ENCODE measurements around the gene NR4A1.

The NR4A1 gene

DNA sequence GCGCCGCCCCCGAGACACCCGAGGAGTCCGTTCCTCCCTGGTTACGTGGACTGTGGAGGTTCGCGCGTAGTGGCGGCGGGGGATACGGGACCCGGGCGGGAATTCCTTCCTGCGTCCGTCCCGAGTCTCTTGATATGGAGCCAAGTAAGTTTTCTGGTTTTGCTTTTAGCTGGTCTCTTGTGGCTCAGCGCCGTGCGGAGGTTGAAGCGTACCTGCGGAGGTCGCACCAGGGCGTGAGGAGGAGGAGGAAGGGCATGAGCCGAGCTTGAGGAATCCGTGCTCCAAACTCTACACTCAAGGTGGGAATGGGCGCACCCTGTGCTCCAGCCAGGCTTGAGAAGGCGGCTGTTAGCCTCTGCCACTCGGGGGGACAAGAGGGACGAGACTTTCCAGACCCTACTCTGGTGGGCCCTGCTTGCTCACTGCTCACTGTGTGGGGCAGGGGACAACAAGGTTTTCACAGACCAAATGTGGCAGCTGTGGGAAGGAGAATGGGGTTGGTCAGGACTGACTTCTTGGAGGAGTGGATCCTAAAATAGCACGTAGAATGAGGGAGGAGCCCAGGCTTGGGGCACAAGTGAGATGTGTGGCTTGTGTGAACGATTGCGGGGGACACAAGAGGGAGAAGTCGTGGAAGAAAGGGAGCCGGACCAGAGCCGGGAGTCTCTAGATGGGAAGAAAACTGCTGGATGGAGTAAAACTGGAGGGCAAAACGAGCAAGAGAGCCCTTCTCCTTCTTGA, 19.1 kb downstream of the NR4A1 start:
- Histone ChIP-seq H3K4me3 (peak overlapping the region; percentile 81 to 99 (median 94)), H3K4me2 (peak overlapping the region; percentile 92 to 99 (median 98)), H3K36me3 (peaks cover 18 to 34% (median 24%) of the 10 kb centered on the region in 11 experiments; a peak in 21 of 22 replicates), H3K27ac (peak overlapping the region; percentile 94 to 100 (median 98)), H3K27me3 (no peaks in the 10 kb centered on the region), H3K9ac (peak overlapping the region; percentile 89 to 99 (median 95)), H4K20me1 (peaks cover 34 to 55% (median 53%) of the 10 kb centered on the region in 11 experiments; a peak in 21 of 22 replicates), H3K9me3 (replicated peaks in 1 of 11) (no peaks in the 10 kb centered on the region), H3K4me1 (peaks cover 48 to 68% (median 65%) of the 10 kb centered on the region in 10 experiments)
- TF ChIP-seq Cebpa-rat (IDR thresholded peaks at IDR 0.05): no peak

DNA sequence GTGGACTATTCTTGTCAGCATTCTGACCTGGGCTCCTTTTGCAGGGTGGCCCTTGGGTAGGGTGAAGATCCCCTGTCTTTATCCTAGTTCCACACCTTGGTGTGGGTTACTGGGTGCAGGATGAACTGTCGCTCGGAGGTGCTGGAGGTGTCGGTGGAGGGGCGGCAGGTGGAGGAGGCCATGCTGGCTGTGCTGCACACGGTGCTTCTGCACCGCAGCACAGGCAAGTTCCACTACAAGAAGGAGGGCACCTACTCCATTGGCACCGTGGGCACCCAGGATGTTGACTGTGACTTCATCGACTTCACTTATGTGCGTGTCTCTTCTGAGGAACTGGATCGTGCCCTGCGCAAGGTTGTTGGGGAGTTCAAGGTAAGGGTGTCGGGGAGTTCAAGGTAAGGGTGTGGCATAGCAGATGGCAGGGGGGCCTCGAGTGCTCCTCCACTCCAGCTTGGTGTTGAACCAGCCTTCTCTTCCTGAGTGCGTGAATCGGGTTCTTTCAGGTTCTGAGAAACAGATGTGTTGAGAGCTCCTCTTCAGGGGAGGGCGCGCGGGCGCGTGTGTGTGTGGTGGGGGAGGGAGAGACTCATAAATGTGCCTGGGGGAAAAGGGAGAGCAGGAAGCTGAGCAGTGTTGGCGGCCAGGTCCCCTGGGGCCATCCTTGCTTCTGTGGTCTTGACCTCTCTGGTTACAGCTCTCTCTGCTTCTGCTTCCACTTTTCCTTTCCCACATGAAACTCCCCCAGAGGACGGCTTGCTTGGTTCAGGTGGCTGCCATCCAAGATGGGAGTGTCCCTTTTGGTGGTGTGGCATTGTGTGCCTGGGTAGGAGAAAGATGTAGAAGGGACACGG, 22.5 kb downstream of the NR4A1 start:
- TF ChIP-seq Cebpa-rat (IDR thresholded peaks at IDR 0.05): no peak
- Histone ChIP-seq H3K9ac (peak overlapping the region in 10 of 11 experiments; percentile 25 to 95 (median 42); a peak in 14 of 22 replicates), H4K20me1 (peaks cover 63 to 88% (median 84%) of the 10 kb centered on the region in 11 experiments; a peak in 21 of 22 replicates), H3K9me3 (replicated peaks in 1 of 11) (no peaks in the 10 kb centered on the region), H3K4me1 (peaks cover 56 to 76% (median 71%) of the 10 kb centered on the region in 10 experiments), H3K4me2 (peak overlapping the region; percentile 92 to 99 (median 98)), H3K36me3 (peaks cover 49 to 66% (median 57%) of the 10 kb centered on the region in 11 experiments), H3K4me3 (peak overlapping the region in 7 of 10 experiments; percentile 7 to 45 (median 29); a peak in 11 of 20 replicates), H3K27ac (peak overlapping the region in 9 of 11 experiments; percentile 26 to 61 (median 43); a peak in 16 of 22 replicates), H3K27me3 (no peaks in the 10 kb centered on the region)

DNA sequence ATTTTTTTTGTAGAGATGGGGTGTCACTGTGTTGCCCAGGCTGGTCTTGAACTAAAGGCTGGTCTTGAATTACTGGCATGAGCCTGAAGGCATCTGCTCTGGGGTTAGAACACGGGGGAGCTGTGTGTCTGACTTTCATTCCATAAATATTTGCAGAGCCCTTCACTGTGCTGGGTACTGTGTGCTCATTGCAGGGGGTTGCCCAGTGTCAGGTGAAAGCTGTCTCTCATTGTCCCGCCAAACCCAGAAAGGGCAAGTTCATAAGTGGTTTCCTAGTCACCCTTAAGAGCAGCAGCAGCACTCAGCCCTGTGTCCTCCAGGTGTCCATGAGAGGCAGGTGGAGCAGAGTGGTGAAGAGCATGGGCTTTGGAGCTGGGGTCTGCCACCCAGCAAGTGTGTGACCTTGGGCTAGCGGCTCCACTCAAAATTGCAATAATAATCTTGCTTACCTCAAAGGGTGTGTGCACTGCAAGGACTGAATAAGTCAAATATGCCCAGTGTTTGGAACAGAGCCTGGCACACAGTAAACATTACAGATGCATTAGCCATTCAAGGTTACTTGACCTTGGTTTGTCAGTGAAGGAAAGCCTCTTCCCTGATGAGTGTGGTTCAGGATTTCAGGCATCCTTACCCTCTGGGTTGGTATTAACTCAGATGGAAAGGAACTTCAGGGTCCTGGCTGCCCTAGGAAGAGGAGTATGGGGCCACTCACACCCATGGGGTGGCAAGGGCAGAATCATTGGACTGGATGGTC, 23.9 kb downstream of the NR4A1 start:
- H3K4me1 ChIP-seq: peaks cover 57 to 85% (median 78%) of the 10 kb centered on the region in 10 experiments
- no peak for TF ChIP-seq Cebpa-rat (IDR thresholded peaks at IDR 0.05)
- peak overlapping the region; percentile 92 to 99 (median 98) for H3K4me2 ChIP-seq
- peaks cover 63 to 99% (median 98%) of the 10 kb centered on the region in 11 experiments; a peak in 21 of 22 replicates for H4K20me1 ChIP-seq
- peak overlapping the region in 1 of 11 experiments; percentile 49; a peak in 3 of 22 replicates for H3K9ac ChIP-seq
- 0 out of 20 replicates have a peak overlapping the region, but pooled peaks of 1 of the 10 experiments have one; percentile 3 for H3K4me3 ChIP-seq
- H3K27ac ChIP-seq: peak overlapping the region in 2 of 11 experiments; percentile 33 to 59; a peak in 1 of 22 replicates
- no peaks in the 10 kb centered on the region for H3K9me3 ChIP-seq (replicated peaks in 1 of 11)
- peaks cover 60 to 80% (median 70%) of the 10 kb centered on the region in 11 experiments for H3K36me3 ChIP-seq
- H3K27me3 ChIP-seq: no peaks in the 10 kb centered on the region

GRCh38 chr12:52076811-52077210, 25.6 kb downstream of the NR4A1 start:
- Histone ChIP-seq H3K9me3 (replicated peaks in 1 of 11) (no peaks in the 10 kb centered on the region), H3K4me3 (no peak overlapping the region), H3K27me3 (no peaks in the 10 kb centered on the region), H3K9ac (no peak overlapping the region), H3K27ac (no peak overlapping the region), H3K4me1 (peaks cover 61 to 89% (median 81%) of the 10 kb centered on the region in 10 experiments), H3K4me2 (peak overlapping the region in 1 of 11 experiments; percentile 98; a peak in 1 of 22 replicates), H3K36me3 (peaks cover 60 to 77% (median 69%) of the 10 kb centered on the region in 11 experiments), H4K20me1 (peaks cover 62 to 99% (median 97%) of the 10 kb centered on the region in 11 experiments; a peak in 21 of 22 replicates)
- TF ChIP-seq Cebpa-rat (IDR thresholded peaks at IDR 0.05): no peak

GRCh38 chr12:52078276-52078675, 27.0 kb downstream of the NR4A1 start:
- peaks cover 59 to 89% (median 81%) of the 10 kb centered on the region in 10 experiments for H3K4me1 ChIP-seq
- H3K36me3 ChIP-seq: peaks cover 51 to 63% (median 59%) of the 10 kb centered on the region in 11 experiments
- no peak overlapping the region for H3K4me3 ChIP-seq

GRCh38 chr12:52079576-52080402, 28.5 kb downstream of the NR4A1 start, which contains the start of gene SMIM41:
Gene SMIM41 (plus strand): TSS chr12:52079704. CDS start chr12:52079780, 76 bp downstream.
- H3K27ac ChIP-seq: peak within 1 kb of the TSS in 7 of 11 experiments; percentile 30 to 63 (median 52); a peak in 10 of 22 replicates
- no peaks in the 10 kb centered on the region for H3K27me3 ChIP-seq
- peaks cover 47 to 54% (median 52%) of the 10 kb centered on the region in 11 experiments for H3K36me3 ChIP-seq
- H3K4me1 ChIP-seq: peaks cover 44 to 88% (median 78%) of the 10 kb centered on the region in 10 experiments
- H3K9me3 ChIP-seq (replicated peaks in 1 of 11): no peaks in the 10 kb centered on the region
- peak within 1 kb of the TSS; percentile 82 to 95 (median 87) for H3K4me2 ChIP-seq
- no peak for TF ChIP-seq Cebpa-rat (IDR thresholded peaks at IDR 0.05)
- H4K20me1 ChIP-seq: peaks cover 34 to 84% (median 82%) of the 10 kb centered on the region in 11 experiments; a peak in 21 of 22 replicates
- H3K9ac ChIP-seq: peak within 1 kb of the TSS in 10 of 11 experiments; percentile 37 to 62 (median 54); a peak in 18 of 22 replicates
- H3K4me3 ChIP-seq: no peak within 1 kb of the TSS; a peak in 1 of 20 replicates

More at GRCh38 chr12:52078276-52078675, 27.0 kb downstream of the NR4A1 start:
- TF ChIP-seq Cebpa-rat (IDR thresholded peaks at IDR 0.05): no peak
- H3K9ac ChIP-seq: no peak overlapping the region
- H3K4me2 ChIP-seq: 0 out of 22 replicates have a peak overlapping the region, but pooled peaks of 1 of the 11 experiments have one; percentile 1
- no peaks in the 10 kb centered on the region for H3K27me3 ChIP-seq
- no peak overlapping the region for H3K27ac ChIP-seq
- no peaks in the 10 kb centered on the region for H3K9me3 ChIP-seq (replicated peaks in 1 of 11)
- peaks cover 49 to 99% (median 96%) of the 10 kb centered on the region in 11 experiments; a peak in 21 of 22 replicates for H4K20me1 ChIP-seq
